Thoracic aorta (tissue), 2 donors: ENCODE results near the gene KCNK18. TPM values are rescaled to one million over a fixed set of nuclear protein-coding genes. Genes with fewer than 3 reads are reported as not detected.

Source experiments
- ATAC-seq: fragments of 150-250 bp; one replicate; pipeline ENCODE4 v1.8.0; 2017; ENCODE audit warnings: low read depth; ENCODE audit not compliant: insufficient number of reproducible peaks, low FRiP score
- DNase-seq: peaks from one replicate; pipeline ENCODE4 v3.0.0-alpha.2; 2020; ENCODE audit warnings: low spot score
- H3K27ac ChIP-seq, 2 donors: fragments of 200-600 bp; sonication (generic); 1 replicate in 1 of 2; 2 replicates in 1 of 2; pipeline ENCODE4 v1.5.1; 2016; ENCODE audit warnings: mild to moderate bottlenecking in 2 of 2, moderate library complexity in 2 of 2
- H3K27me3 ChIP-seq: fragments of 200-600 bp; sonication (generic); replicated peaks from 2 replicates; pipeline ENCODE4 v1.6.0; 2016; ENCODE audit warnings: mild to moderate bottlenecking; ENCODE audit not compliant: insufficient read depth
- H3K36me3 ChIP-seq: fragments of 200-600 bp; sonication (generic); one replicate; pipeline ENCODE4 v1.5.1; 2016
- H3K4me1 ChIP-seq, 2 donors: fragments of 200-600 bp; sonication (generic); 1 replicate in 1 of 2; 2 replicates in 1 of 2; pipeline versions ENCODE4 v1.5.1 to v1.6.0; 2016; ENCODE audit warnings: low read depth in 2 of 2, mild to moderate bottlenecking in 1 of 2; ENCODE audit not compliant: control insufficient read depth in 1 of 2
- H3K4me3 ChIP-seq: fragments of 200-600 bp; sonication (generic); 2 replicates; pipeline ENCODE4 v1.5.1; 2016; ENCODE audit warnings: mild to moderate bottlenecking
- H3K9me3 ChIP-seq: fragments of 200-600 bp; sonication (generic); 2 replicates; pipeline ENCODE4 v1.5.1; 2016
- CTCF ChIP-seq: fragments of 200-600 bp; sonication (generic); IDR thresholded peaks from one replicate; pipeline ENCODE4 v1.5.1; 2019; ENCODE audit warnings: antibody characterized with exemption
- total RNA-seq, 2 donors: library from RNA; depleted of rRNA; stranded (reverse); fragments of >200 nt; gene quantifications; one replicate each; pipeline versions ENCODE4 v1.1.0 to v1.2.3, GENCODE V29; 2016

The KCNK18 gene
- total RNA-seq, 2 donors from 2014 or later = not detected

GRCh38 chr10:117240621-117241529 is 43.6 kb downstream of the KCNK18 start, which contains the start of gene SLC18A2:
SLC18A2 (plus strand) TSS chr10:117241114; CDS start chr10:117241694, 580 bp downstream.
- Histone ChIP-seq H3K27ac (no peak within 1 kb of the TSS), H3K27me3 (no peaks in the 10 kb centered on the region), H3K36me3 (no peaks in the 10 kb centered on the region), H3K4me3 (no peak within 1 kb of the TSS), H3K4me1 (peaks cover 0 to 5% of the 10 kb centered on the region in 2 donors), H3K9me3 (no peaks in the 10 kb centered on the region)
- no peak for TF ChIP-seq CTCF
- DNase-seq (no peak), ATAC-seq (no peak)

- H3K9me3 ChIP-seq = no peaks in the 10 kb centered on the region
- no peak overlapping the region for H3K4me3 ChIP-seq
- TF ChIP-seq CTCF = no peak
- H3K27me3 ChIP-seq = no peaks in the 10 kb centered on the region
- no peaks in the 10 kb centered on the region for H3K36me3 ChIP-seq
- no peak overlapping the region for H3K27ac ChIP-seq
- ATAC-seq (no peak), DNase-seq (no peak)
- H3K4me1 ChIP-seq = peaks cover 0 to 5% of the 10 kb centered on the region in 2 donors
These were observed 44.5 kb downstream of the KCNK18 start for GRCh38 chr10:117241541-117242462.

- Histone ChIP-seq H3K27me3 (no peaks in the 10 kb centered on the region), H3K27ac (no peak overlapping the region), H3K4me1 (peaks cover 0 to 5% of the 10 kb centered on the region in 2 donors), H3K9me3 (no peaks in the 10 kb centered on the region), H3K36me3 (no peaks in the 10 kb centered on the region), H3K4me3 (no peak overlapping the region)
- no peak for DNase-seq
- no peak for TF ChIP-seq CTCF
- ATAC-seq = no peak
These were observed 45.2 kb downstream of the KCNK18 start for GRCh38 chr10:117242463-117242832.

GRCh38 chr10:117246997-117247671 is 49.8 kb downstream of the KCNK18 start:
- H3K4me3 ChIP-seq = no peak overlapping the region

More at GRCh38 chr10:117246997-117247671, 49.8 kb downstream of the KCNK18 start:
- ATAC-seq (no peak), DNase-seq (no peak)
- no peak overlapping the region for H3K27ac ChIP-seq
- no peaks in the 10 kb centered on the region for H3K27me3 ChIP-seq
- no peaks in the 10 kb centered on the region for H3K9me3 ChIP-seq
- no peaks in the 10 kb centered on the region for H3K36me3 ChIP-seq
- H3K4me1 ChIP-seq = no peaks in the 10 kb centered on the region
- no peak for TF ChIP-seq CTCF
